Common myeloid progenitor, CD34-positive (primary cell): ENCODE results near the gene MYH7.
"Not testable (repeated sequence)": the region's sequence is repeated elsewhere in the genome, so short reads cannot be mapped to it uniquely, and the experiment has no call there.

Experiments
- CTCF ChIA-PET: fragments of 350-600 bp; sonication (Branson Sonifier 250); formaldehyde crosslinking; loops from one replicate; lab custom pipeline; 2021; ENCODE audit warnings: antibody characterized with exemption; lab: Charles Lee
- POLR2A ChIA-PET: fragments of 350-600 bp; sonication (Branson Sonifier 250); formaldehyde crosslinking; loops from one replicate; lab custom pipeline; 2021; ENCODE audit warnings: antibody characterized with exemption; lab: Charles Lee
- DNase-seq, 3 donors: peaks; one replicate each; pipeline versions ENCODE4 v3.0.0 to v3.0.0-alpha.2; 2013
- H3K27ac ChIP-seq, 2 experiments: 1 replicate in 1 of 2; 2 replicates in 1 of 2; pipeline ENCODE4 v1.7.0; 2013; ENCODE audit warnings: inconsistent platforms in 2 of 2, low read length in 2 of 2, mild to moderate bottlenecking in 2 of 2, low read depth in 1 of 2, moderate library complexity in 1 of 2; ENCODE audit not compliant: severe bottlenecking in 2 of 2, insufficient read depth in 1 of 2, poor library complexity in 1 of 2
- H3K27me3 ChIP-seq, 5 experiments: replicated peaks in 2 of 5; 1 replicate in 3 of 5; 2 replicates in 2 of 5; pipeline versions ENCODE4 v1.6.1 to v1.7.0; 2013; ENCODE audit warnings: low read length in 4 of 5, mild to moderate bottlenecking in 2 of 5, moderate library complexity in 2 of 5, inconsistent platforms in 1 of 5; ENCODE audit not compliant: insufficient read depth in 5 of 5, control insufficient read depth in 4 of 5
- H3K36me3 ChIP-seq, 4 experiments: 1 replicate in 2 of 4; 2 replicates in 2 of 4; pipeline versions ENCODE4 v1.6.1 to v1.7.0; 2013; ENCODE audit warnings: low read length in 3 of 4, control low read depth in 1 of 4, mild to moderate bottlenecking in 1 of 4; ENCODE audit not compliant: control insufficient read depth in 4 of 4, insufficient read depth in 4 of 4
- H3K4me1 ChIP-seq, 4 experiments: 1 replicate in 3 of 4; 2 replicates in 1 of 4; pipeline versions ENCODE4 v1.6.1 to v1.7.1; 2013; ENCODE audit warnings: low read length in 3 of 4, mild to moderate bottlenecking in 3 of 4, control low read depth in 1 of 4, inconsistent platforms in 1 of 4, moderate library complexity in 1 of 4; ENCODE audit not compliant: control insufficient read depth in 4 of 4, insufficient read depth in 4 of 4; ENCODE audit errors: control extremely low read depth in 1 of 4
- H3K4me3 ChIP-seq, 7 experiments: 1 replicate in 4 of 7; 2 replicates in 3 of 7; pipeline versions ENCODE4 v1.5.1 to v1.7.0; 2013; ENCODE audit warnings: mild to moderate bottlenecking in 7 of 7, low read length in 6 of 7, moderate library complexity in 6 of 7, inconsistent platforms in 2 of 7, low read depth in 2 of 7, control low read depth in 1 of 7; ENCODE audit not compliant: insufficient read depth in 4 of 7, control insufficient read depth in 1 of 7; ENCODE audit errors: extremely low read depth in 1 of 7
- H3K9me3 ChIP-seq, 5 experiments: 1 replicate in 4 of 5; 2 replicates in 1 of 5; pipeline versions ENCODE4 v1.6.1 to v1.7.1; 2013; ENCODE audit warnings: low read length in 4 of 5, mild to moderate bottlenecking in 2 of 5, inconsistent platforms in 1 of 5, low read depth in 1 of 5, moderate library complexity in 1 of 5; ENCODE audit not compliant: control insufficient read depth in 4 of 5, insufficient read depth in 2 of 5; ENCODE audit errors: control extremely low read depth in 1 of 5
- WGBS: methylation state at CpG from one replicate; pipeline ENCODE4 v1.1.5; 2013; ENCODE audit not compliant: insufficient coverage; 5-methylcytosine and 5-hydroxymethylcytosine counted together

MYH7 gene

GRCh38 chr14:23460960-23461359, 25.5 kb upstream of the MYH7 start:
- H3K27ac ChIP-seq, result no peak overlapping the region
- no peaks in the 10 kb centered on the region for H3K9me3 ChIP-seq
- ChIA-PET POLR2A (interaction anchor here (0.7 kb wide), 1 partner anchor 12 kb away, joined by 4 read pairs; no protein-coding TSS in a partner anchor), CTCF (no interaction called here)
- DNase-seq, result no peak
- no peaks in the 10 kb centered on the region for H3K36me3 ChIP-seq
- H3K4me1 ChIP-seq, result no peaks in the 10 kb centered on the region
- peaks cover 0 to 3% (median 0%) of the 10 kb centered on the region in 5 experiments for H3K27me3 ChIP-seq
- H3K4me3 ChIP-seq, result no peak overlapping the region

DNA sequence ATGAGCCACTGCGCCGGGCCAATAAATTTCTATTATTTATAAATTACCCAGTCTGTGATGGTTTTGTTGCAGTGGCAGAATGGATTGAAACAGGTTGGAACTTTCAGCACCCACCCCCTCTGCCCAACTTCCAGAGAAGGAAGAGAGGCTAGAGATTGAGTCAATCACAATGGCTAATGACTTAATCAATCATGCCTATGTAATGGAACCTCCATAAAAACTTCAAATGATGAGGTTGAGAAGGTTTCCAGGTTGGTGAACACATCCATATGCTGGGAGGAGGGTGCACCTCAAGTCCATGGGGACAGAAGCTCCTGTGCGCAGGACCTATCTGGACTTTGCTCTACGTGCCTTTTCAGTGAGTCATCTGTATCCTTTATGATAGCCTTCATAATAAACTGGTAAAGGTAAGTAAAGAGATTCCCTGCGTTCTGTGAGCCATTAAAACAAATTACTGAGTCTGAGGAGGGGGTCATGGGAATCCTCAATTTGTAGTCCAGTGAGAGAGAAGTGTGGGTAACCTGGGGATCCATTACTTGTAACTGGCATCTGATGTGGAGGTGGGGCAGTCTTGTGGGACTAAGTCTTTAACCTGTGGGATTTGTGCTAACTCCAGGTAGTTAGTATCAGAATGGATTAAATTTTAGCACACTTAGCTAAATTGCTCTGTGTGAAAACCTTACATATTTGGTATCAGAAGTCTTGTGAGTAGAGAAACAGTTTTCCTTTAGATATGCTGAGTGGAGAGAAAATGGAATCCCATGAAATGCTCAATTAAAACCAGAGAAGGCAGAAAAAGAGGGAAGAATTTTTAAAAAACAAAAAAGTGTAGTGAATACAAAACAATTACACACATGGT, 22.4 kb upstream of the MYH7 start:
- ChIA-PET CTCF (interaction anchor here (1.1 to 1.5 kb wide), 5 partner anchors 9 to 194 kb away, joined by 3 to 7 read pairs (median 3); no protein-coding TSS in a partner anchor), POLR2A (no interaction called here)
- no peak for DNase-seq
- Histone ChIP-seq H3K4me1 (peaks cover 0 to 18% (median 4%) of the 10 kb centered on the region in 4 experiments), H3K27ac (no peak overlapping the region), H3K4me3 (no peak overlapping the region), H3K27me3 (peaks cover 0 to 3% (median 0%) of the 10 kb centered on the region in 5 experiments), H3K9me3 (no peaks in the 10 kb centered on the region), H3K36me3 (no peaks in the 10 kb centered on the region)
- 96% methylated on average over 3 of the region's 5 CpGs for WGBS

DNA sequence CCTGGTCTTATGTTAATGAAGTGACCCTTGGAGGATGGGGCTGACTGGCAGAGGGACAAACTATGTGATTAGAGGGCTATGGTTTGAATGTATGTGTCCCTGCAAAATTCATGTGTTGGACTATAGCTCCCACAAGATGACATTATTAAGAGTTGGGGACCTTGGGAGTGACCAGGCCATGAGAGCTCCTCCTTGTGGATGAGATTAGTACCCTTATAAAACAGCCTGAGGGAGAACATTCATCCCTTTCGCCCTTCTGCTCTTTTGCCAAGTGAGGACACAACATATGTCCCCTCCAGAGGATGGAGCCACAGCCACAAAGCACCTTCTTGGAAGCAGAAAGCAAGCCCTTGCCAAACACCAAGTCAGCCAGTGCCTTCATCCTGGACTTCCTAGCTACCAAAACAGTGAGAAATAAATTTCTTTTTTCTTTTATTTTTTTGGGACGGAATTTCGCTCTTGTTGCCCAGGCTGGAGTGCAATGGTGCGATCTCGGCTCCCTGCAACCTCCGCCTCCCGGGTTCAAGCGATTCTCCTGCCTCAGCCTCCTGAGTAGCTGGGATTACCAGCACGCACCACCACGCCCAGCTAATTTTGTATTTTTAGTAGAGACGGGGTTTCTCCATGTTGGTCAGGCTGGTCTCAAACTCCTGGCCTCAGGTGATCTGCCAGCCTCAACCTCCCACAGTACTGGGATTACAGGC, 21.6 kb upstream of the MYH7 start:
- H3K27ac ChIP-seq, H3K4me3 ChIP-seq, H3K27me3 ChIP-seq, H3K9me3 ChIP-seq, POLR2A ChIA-PET, H3K36me3 ChIP-seq: not testable (repeated sequence)
- peak in 1 of 3 donors; percentile 22 for DNase-seq
- CTCF ChIA-PET, result interaction anchor here (0.7 to 1.5 kb wide), 9 partner anchors 8 to 193 kb away, joined by 3 to 7 read pairs (median 3); no protein-coding TSS in a partner anchor
- peaks cover 0 to 18% (median 4%) of the 10 kb centered on the region in 4 experiments for H3K4me1 ChIP-seq
- WGBS, result 99% methylated on average over 8 of the region's 11 CpGs

GRCh38 chr14:23454445-23454856, 19.0 kb upstream of the MYH7 start:
- CTCF ChIA-PET, result interaction anchor here (0.9 to 1.1 kb wide), 2 partner anchors 14 to 94 kb away, joined by 3 to 4 read pairs; no protein-coding TSS in a partner anchor
- H3K4me1 ChIP-seq, result peaks cover 0 to 18% (median 4%) of the 10 kb centered on the region in 4 experiments
- peak overlapping the region; percentile 46 to 74 for H3K27ac ChIP-seq
- DNase-seq, result peak; percentile 59 to 91 (median 82)
- 0% methylated on average over 1 of the region's 1 CpG for WGBS
- H3K36me3 ChIP-seq, result no peaks in the 10 kb centered on the region
- peaks cover 0 to 2% (median 0%) of the 10 kb centered on the region in 5 experiments for H3K27me3 ChIP-seq
- POLR2A ChIA-PET, result no interaction called here
- H3K9me3 ChIP-seq, result no peaks in the 10 kb centered on the region
- peak overlapping the region in 1 of 7 experiments; percentile 38 for H3K4me3 ChIP-seq

- Histone ChIP-seq H3K4me1 (peaks cover 0 to 18% (median 4%) of the 10 kb centered on the region in 4 experiments), H3K36me3 (no peaks in the 10 kb centered on the region), H3K27ac (no peak overlapping the region), H3K9me3 (no peaks in the 10 kb centered on the region), H3K4me3 (no peak overlapping the region), H3K27me3 (peaks cover 0 to 2% (median 0%) of the 10 kb centered on the region in 5 experiments)
- DNase-seq, result no peak
- ChIA-PET POLR2A (no interaction called here), CTCF (interaction anchor here (1.2 to 2.3 kb wide), 3 partner anchors 16 to 108 kb away, joined by 3 to 7 read pairs (median 5); no protein-coding TSS in a partner anchor)
- no CpG with 5 or more reads among the region's 2 CpGs for WGBS
Measured at GRCh38 chr14:23452237-23452636, 16.8 kb upstream of the MYH7 start.

DNA sequence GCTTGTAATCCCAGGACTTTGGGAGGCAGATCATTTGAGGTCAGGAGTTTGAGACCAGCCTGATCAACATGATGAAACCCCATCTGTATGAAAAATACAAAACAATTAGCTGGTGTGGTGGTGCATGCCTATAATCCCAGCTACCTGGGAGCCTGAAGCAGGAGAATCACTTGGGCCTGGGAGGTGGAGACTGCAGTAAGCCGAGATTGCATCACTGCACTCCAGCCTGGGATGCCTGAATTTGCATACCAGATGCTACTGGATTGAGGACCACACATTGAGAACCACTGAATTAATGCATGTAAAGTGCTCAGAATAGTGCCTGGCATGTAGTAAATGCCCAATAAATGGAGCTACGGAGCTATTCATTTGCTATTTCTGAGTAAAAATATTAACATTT, 14.9 kb upstream of the MYH7 start:
- Histone ChIP-seq H3K27me3 (peaks cover 0 to 5% (median 0%) of the 10 kb centered on the region in 5 experiments), H3K36me3 (no peaks in the 10 kb centered on the region), H3K4me1 (peaks cover 0 to 18% (median 4%) of the 10 kb centered on the region in 4 experiments), H3K9me3 (no peaks in the 10 kb centered on the region), H3K4me3 (no peak overlapping the region), H3K27ac (no peak overlapping the region)
- no peak for DNase-seq
- ChIA-PET CTCF (interaction anchor here (1.2 kb wide), 1 partner anchor 70 kb away, joined by 3 read pairs; no protein-coding TSS in a partner anchor), POLR2A (interaction anchor here (0.6 kb wide), 1 partner anchor 123 kb away, joined by 3 read pairs; no protein-coding TSS in a partner anchor)
- no CpG with 5 or more reads among the region's 2 CpGs for WGBS
